ENCODE measurements around the gene FBXO11.

DNA sequence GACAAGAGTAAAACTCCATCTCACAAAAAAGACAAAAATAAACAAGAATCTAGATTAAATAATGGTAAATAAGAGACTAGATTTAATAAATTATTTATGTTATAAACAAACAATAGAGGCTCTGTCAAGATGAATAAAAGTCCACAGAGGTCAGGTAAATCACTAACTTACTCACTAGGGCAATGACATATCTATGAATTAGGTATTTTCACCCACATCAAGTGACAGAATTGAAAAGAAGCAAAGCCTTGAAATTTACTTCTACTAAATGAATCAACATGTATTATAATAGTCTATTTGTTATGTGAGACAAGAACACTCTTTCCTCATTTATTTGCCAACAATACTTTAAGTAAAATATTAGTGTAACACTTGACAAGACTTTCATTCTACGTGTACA, 41.7 kb downstream of the FBXO11 start:
- TF ChIP-seq, protein P1, sequence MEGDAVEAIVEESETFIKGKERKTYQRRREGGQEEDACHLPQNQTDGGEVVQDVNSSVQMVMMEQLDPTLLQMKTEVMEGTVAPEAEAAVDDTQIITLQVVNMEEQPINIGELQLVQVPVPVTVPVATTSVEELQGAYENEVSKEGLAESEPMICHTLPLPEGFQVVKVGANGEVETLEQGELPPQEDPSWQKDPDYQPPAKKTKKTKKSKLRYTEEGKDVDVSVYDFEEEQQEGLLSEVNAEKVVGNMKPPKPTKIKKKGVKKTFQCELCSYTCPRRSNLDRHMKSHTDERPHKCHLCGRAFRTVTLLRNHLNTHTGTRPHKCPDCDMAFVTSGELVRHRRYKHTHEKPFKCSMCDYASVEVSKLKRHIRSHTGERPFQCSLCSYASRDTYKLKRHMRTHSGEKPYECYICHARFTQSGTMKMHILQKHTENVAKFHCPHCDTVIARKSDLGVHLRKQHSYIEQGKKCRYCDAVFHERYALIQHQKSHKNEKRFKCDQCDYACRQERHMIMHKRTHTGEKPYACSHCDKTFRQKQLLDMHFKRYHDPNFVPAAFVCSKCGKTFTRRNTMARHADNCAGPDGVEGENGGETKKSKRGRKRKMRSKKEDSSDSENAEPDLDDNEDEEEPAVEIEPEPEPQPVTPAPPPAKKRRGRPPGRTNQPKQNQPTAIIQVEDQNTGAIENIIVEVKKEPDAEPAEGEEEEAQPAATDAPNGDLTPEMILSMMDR (IDR thresholded peaks at IDR 0.05), result no peak
- no peak for TF ChIP-seq POLR2A (IDR thresholded peaks at IDR 0.05)

All from Peyer's patch (tissue), 4 donors.